ENCODE measurements around the gene MTG1.

The MTG1 gene

GRCh38 chr10:133419211-133419950 is 25.4 kb downstream of the MTG1 start:
- H3K4me3 ChIP-seq (replicated peaks; ENCODE audit: insufficient read depth, low read length), result no peak overlapping the region
- H3K27me3 ChIP-seq (ENCODE audit: insufficient read depth, poor library complexity, severe bottlenecking), result peaks cover 10% of the 10 kb centered on the region
- TF ChIP-seq GABPA (IDR thresholded peaks at IDR 0.05; ENCODE audit: low read depth), result no peak
- no peak for TF ChIP-seq REST (IDR thresholded peaks at IDR 0.05; ENCODE audit: insufficient replicate concordance, low read depth)
- TF ChIP-seq CTCF (IDR thresholded peaks at IDR 0.05; ENCODE audit: insufficient read depth, low read length), result no peak
- TF ChIP-seq POLR2AphosphoS5 (IDR thresholded peaks at IDR 0.05; ENCODE audit: low read depth), result no peak
- TF ChIP-seq SPI1 (IDR thresholded peaks at IDR 0.05; ENCODE audit: borderline replicate concordance, low read depth), result no peak
- no peak for DNase-seq (ENCODE audit: low read depth in 1 of 2, low spot score in 1 of 2)
- no peak overlapping the region for H3K27ac ChIP-seq (replicated peaks)

- DNase-seq (ENCODE audit: low read depth in 1 of 2, low spot score in 1 of 2), result no peak
- H3K27ac ChIP-seq (replicated peaks), result no peak overlapping the region
- TF ChIP-seq CTCF (IDR thresholded peaks at IDR 0.05; ENCODE audit: insufficient read depth, low read length) (no peak), GABPA (IDR thresholded peaks at IDR 0.05; ENCODE audit: low read depth) (no peak), POLR2AphosphoS5 (IDR thresholded peaks at IDR 0.05; ENCODE audit: low read depth) (no peak), REST (IDR thresholded peaks at IDR 0.05; ENCODE audit: insufficient replicate concordance, low read depth) (no peak), SPI1 (IDR thresholded peaks at IDR 0.05; ENCODE audit: borderline replicate concordance, low read depth) (no peak)
- no peak overlapping the region for H3K4me3 ChIP-seq (replicated peaks; ENCODE audit: insufficient read depth, low read length)
- H3K27me3 ChIP-seq (ENCODE audit: insufficient read depth, poor library complexity, severe bottlenecking), result peaks cover 10% of the 10 kb centered on the region
Measured at GRCh38 chr10:133420028-133420427, 26.1 kb downstream of the MTG1 start.

GRCh38 chr10:133420579-133420978 is 26.6 kb downstream of the MTG1 start:
- TF ChIP-seq REST (IDR thresholded peaks at IDR 0.05; ENCODE audit: insufficient replicate concordance, low read depth) (no peak), POLR2AphosphoS5 (IDR thresholded peaks at IDR 0.05; ENCODE audit: low read depth) (no peak), SPI1 (IDR thresholded peaks at IDR 0.05; ENCODE audit: borderline replicate concordance, low read depth) (no peak), CTCF (IDR thresholded peaks at IDR 0.05; ENCODE audit: insufficient read depth, low read length) (no peak), GABPA (IDR thresholded peaks at IDR 0.05; ENCODE audit: low read depth) (no peak)
- Histone ChIP-seq H3K27ac (replicated peaks) (no peak overlapping the region), H3K27me3 (ENCODE audit: insufficient read depth, poor library complexity, severe bottlenecking) (peaks cover 10% of the 10 kb centered on the region), H3K4me3 (replicated peaks; ENCODE audit: insufficient read depth, low read length) (no peak overlapping the region)
- no peak for DNase-seq (ENCODE audit: low read depth in 1 of 2, low spot score in 1 of 2)

Measured in HL-60 (cell line).